Measurements from ENCODE around the gene POM121.
"Not testable (repeated sequence)": the region's sequence is repeated elsewhere in the genome, so short reads cannot be mapped to it uniquely, and the experiment has no call there.

DNA sequence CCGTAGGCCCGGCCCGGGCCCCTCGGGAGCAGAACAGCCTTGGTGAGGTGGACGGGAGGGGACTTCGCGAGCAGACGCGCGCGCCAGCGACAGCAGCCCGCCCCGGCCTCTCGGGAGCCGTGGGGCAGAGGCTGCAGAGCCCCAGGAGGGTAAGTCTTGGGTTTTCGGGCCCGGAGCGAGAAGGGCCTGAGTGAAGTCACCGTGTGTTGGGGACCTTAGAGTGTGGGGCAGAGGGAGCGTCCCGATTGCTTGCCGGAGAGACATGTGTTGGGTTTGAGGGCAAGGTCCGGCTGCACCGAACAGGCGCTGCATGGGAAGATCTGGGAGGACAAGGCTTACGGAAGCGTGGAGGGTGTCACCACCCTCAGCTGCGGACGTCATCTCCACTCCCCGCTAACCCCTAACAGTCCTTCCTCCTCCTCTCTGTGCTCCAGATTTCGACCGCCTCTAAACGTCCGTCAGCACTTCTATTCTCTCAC is 45.1 kb upstream of the POM121 start:
- TF ChIP-seq, protein P1, sequence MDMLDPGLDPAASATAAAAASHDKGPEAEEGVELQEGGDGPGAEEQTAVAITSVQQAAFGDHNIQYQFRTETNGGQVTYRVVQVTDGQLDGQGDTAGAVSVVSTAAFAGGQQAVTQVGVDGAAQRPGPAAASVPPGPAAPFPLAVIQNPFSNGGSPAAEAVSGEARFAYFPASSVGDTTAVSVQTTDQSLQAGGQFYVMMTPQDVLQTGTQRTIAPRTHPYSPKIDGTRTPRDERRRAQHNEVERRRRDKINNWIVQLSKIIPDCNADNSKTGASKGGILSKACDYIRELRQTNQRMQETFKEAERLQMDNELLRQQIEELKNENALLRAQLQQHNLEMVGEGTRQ (CRISPR knock-in tag; IDR thresholded peaks at IDR 0.05): not testable (repeated sequence)
- not testable (repeated sequence) for TF ChIP-seq NR2C2 (CRISPR knock-in tag; IDR thresholded peaks at IDR 0.05); FOXK1 (CRISPR knock-in tag; IDR thresholded peaks at IDR 0.05); ZNF317 (CRISPR knock-in tag; IDR thresholded peaks at IDR 0.05; ENCODE audit: borderline replicate concordance, low read depth); CREB1 (CRISPR knock-in tag; IDR thresholded peaks at IDR 0.05)
- TF ChIP-seq, protein P2, sequence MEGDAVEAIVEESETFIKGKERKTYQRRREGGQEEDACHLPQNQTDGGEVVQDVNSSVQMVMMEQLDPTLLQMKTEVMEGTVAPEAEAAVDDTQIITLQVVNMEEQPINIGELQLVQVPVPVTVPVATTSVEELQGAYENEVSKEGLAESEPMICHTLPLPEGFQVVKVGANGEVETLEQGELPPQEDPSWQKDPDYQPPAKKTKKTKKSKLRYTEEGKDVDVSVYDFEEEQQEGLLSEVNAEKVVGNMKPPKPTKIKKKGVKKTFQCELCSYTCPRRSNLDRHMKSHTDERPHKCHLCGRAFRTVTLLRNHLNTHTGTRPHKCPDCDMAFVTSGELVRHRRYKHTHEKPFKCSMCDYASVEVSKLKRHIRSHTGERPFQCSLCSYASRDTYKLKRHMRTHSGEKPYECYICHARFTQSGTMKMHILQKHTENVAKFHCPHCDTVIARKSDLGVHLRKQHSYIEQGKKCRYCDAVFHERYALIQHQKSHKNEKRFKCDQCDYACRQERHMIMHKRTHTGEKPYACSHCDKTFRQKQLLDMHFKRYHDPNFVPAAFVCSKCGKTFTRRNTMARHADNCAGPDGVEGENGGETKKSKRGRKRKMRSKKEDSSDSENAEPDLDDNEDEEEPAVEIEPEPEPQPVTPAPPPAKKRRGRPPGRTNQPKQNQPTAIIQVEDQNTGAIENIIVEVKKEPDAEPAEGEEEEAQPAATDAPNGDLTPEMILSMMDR (IDR thresholded peaks at IDR 0.05): not testable (repeated sequence)
- TF ChIP-seq, protein P3, sequence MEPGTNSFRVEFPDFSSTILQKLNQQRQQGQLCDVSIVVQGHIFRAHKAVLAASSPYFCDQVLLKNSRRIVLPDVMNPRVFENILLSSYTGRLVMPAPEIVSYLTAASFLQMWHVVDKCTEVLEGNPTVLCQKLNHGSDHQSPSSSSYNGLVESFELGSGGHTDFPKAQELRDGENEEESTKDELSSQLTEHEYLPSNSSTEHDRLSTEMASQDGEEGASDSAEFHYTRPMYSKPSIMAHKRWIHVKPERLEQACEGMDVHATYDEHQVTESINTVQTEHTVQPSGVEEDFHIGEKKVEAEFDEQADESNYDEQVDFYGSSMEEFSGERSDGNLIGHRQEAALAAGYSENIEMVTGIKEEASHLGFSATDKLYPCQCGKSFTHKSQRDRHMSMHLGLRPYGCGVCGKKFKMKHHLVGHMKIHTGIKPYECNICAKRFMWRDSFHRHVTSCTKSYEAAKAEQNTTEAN (CRISPR knock-in tag; IDR thresholded peaks at IDR 0.05): not testable (repeated sequence)
- TF ChIP-seq, protein P4, sequence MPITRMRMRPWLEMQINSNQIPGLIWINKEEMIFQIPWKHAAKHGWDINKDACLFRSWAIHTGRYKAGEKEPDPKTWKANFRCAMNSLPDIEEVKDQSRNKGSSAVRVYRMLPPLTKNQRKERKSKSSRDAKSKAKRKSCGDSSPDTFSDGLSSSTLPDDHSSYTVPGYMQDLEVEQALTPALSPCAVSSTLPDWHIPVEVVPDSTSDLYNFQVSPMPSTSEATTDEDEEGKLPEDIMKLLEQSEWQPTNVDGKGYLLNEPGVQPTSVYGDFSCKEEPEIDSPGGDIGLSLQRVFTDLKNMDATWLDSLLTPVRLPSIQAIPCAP (CRISPR knock-in tag; IDR thresholded peaks at IDR 0.05): not testable (repeated sequence)
- TF ChIP-seq, protein P5, sequence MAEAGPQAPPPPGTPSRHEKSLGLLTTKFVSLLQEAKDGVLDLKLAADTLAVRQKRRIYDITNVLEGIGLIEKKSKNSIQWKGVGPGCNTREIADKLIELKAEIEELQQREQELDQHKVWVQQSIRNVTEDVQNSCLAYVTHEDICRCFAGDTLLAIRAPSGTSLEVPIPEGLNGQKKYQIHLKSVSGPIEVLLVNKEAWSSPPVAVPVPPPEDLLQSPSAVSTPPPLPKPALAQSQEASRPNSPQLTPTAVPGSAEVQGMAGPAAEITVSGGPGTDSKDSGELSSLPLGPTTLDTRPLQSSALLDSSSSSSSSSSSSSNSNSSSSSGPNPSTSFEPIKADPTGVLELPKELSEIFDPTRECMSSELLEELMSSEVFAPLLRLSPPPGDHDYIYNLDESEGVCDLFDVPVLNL (CRISPR knock-in tag; IDR thresholded peaks at IDR 0.05; ENCODE audit: borderline replicate concordance, low read depth): not testable (repeated sequence)
- TF ChIP-seq, protein P6, sequence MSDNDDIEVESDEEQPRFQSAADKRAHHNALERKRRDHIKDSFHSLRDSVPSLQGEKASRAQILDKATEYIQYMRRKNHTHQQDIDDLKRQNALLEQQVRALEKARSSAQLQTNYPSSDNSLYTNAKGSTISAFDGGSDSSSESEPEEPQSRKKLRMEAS (CRISPR knock-in tag; IDR thresholded peaks at IDR 0.05): not testable (repeated sequence)
- TF ChIP-seq, protein P7, sequence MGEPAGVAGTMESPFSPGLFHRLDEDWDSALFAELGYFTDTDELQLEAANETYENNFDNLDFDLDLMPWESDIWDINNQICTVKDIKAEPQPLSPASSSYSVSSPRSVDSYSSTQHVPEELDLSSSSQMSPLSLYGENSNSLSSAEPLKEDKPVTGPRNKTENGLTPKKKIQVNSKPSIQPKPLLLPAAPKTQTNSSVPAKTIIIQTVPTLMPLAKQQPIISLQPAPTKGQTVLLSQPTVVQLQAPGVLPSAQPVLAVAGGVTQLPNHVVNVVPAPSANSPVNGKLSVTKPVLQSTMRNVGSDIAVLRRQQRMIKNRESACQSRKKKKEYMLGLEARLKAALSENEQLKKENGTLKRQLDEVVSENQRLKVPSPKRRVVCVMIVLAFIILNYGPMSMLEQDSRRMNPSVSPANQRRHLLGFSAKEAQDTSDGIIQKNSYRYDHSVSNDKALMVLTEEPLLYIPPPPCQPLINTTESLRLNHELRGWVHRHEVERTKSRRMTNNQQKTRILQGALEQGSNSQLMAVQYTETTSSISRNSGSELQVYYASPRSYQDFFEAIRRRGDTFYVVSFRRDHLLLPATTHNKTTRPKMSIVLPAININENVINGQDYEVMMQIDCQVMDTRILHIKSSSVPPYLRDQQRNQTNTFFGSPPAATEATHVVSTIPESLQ (CRISPR knock-in tag; IDR thresholded peaks at IDR 0.05): not testable (repeated sequence)
